ENCODE data around the gene TAF13.

TAF13 gene

DNA sequence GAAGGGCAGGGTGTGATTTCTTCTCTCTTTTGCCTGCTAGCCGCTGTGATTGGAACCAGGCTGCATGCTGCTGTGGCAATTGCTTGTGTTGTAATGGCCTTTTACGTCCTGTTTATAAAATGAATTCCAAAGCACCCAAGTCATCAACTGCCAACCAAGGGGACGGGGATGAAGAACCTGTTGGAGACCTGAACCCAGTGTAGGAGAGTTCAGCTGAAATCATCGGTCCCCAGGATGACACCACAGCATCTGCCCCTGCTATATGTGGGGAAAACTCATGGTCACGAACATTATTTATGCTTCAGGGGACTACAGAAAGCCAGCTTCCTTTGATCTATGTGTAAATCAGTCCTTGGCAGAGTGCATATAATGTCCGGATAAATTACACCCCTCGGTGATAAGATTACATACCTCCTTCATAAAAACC, 18.6 kb upstream of the TAF13 start:
- Histone ChIP-seq H3K36me3 (replicated peaks; ENCODE audit: insufficient read depth, low read length) (no peaks in the 10 kb centered on the region), H2AFZ (ENCODE audit: low read length) (no peak overlapping the region)

DNA sequence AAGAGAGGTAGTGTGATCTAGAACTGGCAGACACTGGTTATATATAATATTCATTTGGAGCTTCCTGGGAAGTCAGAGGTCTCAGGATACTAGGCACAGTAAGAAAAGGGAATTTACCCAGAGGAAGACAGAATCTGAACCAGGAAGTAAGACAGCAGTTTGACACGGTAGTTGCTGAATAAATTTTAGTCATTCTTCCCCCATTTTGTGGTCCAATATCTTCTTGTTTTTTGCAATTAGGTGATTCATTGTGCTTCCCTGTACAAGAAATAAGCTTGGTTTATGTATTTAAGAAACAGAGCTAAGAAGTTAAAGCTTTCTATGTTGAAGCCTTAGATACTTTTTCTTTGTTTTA, 16.0 kb upstream of the TAF13 start:
- Histone ChIP-seq H3K4me1 (ENCODE audit: low read length) (0 out of 2 replicates have a peak, but pooled peaks cover 6% of the 10 kb centered on the region), H3K36me3 (replicated peaks; ENCODE audit: insufficient read depth, low read length) (no peaks in the 10 kb centered on the region), H3K4me3 (ENCODE audit: low read length) (peak overlapping the region; percentile 90), H3K79me2 (ENCODE audit: low read length) (peaks cover 22% of the 10 kb centered on the region), H3K27ac (ENCODE audit: low read length) (peak overlapping the region; percentile 95; the same call in 1 of the 2 replicates), H3K9ac (ENCODE audit: low read length) (peak overlapping the region; percentile 79; the same call in 1 of the 2 replicates), H3F3A (ENCODE audit: insufficient read depth, low read length) (peaks cover 11% of the 10 kb centered on the region), H3K9me3 (replicated peaks; ENCODE audit: insufficient read depth, low read length) (no peaks in the 10 kb centered on the region), H3K27me3 (replicated peaks; ENCODE audit: insufficient read depth, low read length) (no peaks in the 10 kb centered on the region), H2AFZ (ENCODE audit: low read length) (no peak overlapping the region), H4K20me1 (ENCODE audit: insufficient read depth, low read length) (no peaks in the 10 kb centered on the region), H3K9me2 (replicated peaks; ENCODE audit: insufficient read depth, low read length) (no peaks in the 10 kb centered on the region), H3K4me2 (ENCODE audit: low read depth, low read length) (peak overlapping the region; percentile 69)
- DNase-seq, result no peak
- TF ChIP-seq EZH2 (optimal IDR thresholded peaks at IDR 0.05; ENCODE audit: low read depth, low read length), result no peak
- TF ChIP-seq, protein P1, sequence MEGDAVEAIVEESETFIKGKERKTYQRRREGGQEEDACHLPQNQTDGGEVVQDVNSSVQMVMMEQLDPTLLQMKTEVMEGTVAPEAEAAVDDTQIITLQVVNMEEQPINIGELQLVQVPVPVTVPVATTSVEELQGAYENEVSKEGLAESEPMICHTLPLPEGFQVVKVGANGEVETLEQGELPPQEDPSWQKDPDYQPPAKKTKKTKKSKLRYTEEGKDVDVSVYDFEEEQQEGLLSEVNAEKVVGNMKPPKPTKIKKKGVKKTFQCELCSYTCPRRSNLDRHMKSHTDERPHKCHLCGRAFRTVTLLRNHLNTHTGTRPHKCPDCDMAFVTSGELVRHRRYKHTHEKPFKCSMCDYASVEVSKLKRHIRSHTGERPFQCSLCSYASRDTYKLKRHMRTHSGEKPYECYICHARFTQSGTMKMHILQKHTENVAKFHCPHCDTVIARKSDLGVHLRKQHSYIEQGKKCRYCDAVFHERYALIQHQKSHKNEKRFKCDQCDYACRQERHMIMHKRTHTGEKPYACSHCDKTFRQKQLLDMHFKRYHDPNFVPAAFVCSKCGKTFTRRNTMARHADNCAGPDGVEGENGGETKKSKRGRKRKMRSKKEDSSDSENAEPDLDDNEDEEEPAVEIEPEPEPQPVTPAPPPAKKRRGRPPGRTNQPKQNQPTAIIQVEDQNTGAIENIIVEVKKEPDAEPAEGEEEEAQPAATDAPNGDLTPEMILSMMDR (IDR thresholded peaks at IDR 0.05; ENCODE audit: low read length), result no peak
- no peak for TF ChIP-seq EZH2phosphoT487 (IDR thresholded peaks at IDR 0.05; ENCODE audit: low read length)

More for the DNA sequence above, 18.6 kb upstream of the TAF13 start:
- H3K9ac ChIP-seq (ENCODE audit: low read length), result no peak overlapping the region
- H3K4me2 ChIP-seq (ENCODE audit: low read depth, low read length), result no peak overlapping the region
- H3F3A ChIP-seq (ENCODE audit: insufficient read depth, low read length), result peaks cover 10% of the 10 kb centered on the region
- H4K20me1 ChIP-seq (ENCODE audit: insufficient read depth, low read length), result no peaks in the 10 kb centered on the region
- 0 out of 2 replicates have a peak, but pooled peaks cover 6% of the 10 kb centered on the region for H3K4me1 ChIP-seq (ENCODE audit: low read length)
- H3K79me2 ChIP-seq (ENCODE audit: low read length), result peaks cover 22% of the 10 kb centered on the region
- H3K9me3 ChIP-seq (replicated peaks; ENCODE audit: insufficient read depth, low read length), result no peaks in the 10 kb centered on the region
- H3K27ac ChIP-seq (ENCODE audit: low read length), result no peak overlapping the region
- DNase-seq, result no peak
- H3K27me3 ChIP-seq (replicated peaks; ENCODE audit: insufficient read depth, low read length), result no peaks in the 10 kb centered on the region
- H3K4me3 ChIP-seq (ENCODE audit: low read length), result no peak overlapping the region
- H3K9me2 ChIP-seq (replicated peaks; ENCODE audit: insufficient read depth, low read length), result no peaks in the 10 kb centered on the region
- TF ChIP-seq EZH2 (optimal IDR thresholded peaks at IDR 0.05; ENCODE audit: low read depth, low read length) (no peak), EZH2phosphoT487 (IDR thresholded peaks at IDR 0.05; ENCODE audit: low read length) (no peak)
- TF ChIP-seq, protein P1 (IDR thresholded peaks at IDR 0.05; ENCODE audit: low read length), result no peak

DNA sequence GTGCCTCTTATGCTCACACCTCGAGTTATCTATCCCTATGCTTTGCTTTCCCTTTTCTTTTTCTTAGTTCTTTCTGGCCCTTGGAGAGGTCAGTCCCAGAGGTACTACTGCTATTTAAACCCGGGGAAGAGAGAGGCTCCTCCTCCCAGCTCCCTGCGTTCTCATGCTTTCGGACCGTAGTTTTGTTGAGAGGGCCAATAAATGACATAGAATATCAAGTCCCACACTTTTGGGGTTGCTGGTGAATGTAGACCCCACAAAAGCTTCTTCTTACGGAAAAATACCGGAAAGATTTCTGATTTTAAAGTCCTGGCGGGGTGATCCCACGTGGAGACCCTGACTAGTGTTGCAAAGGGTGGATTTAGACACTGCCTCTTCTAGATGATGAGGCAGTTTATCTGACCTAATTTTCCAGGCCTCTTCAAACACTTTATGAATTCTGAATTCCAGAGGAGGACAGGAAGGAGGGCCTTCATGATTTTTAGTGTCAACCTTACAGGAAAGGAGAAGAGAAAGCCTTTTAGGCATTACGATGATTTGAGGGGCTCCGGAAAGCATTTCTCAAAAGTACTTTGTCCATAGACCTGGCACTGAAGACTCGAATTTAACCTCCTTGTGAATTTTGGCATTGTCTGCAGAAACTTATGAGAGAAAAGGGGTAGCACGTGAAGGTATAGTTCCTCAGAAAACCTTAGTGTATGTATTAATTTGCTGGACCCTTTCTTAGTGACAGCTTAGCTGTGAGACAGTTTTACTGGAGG, 15.5 kb upstream of the TAF13 start:
- peaks cover 22% of the 10 kb centered on the region for H3K79me2 ChIP-seq (ENCODE audit: low read length)
- peak overlapping the region; percentile 90 for H3K4me3 ChIP-seq (ENCODE audit: low read length)
- H3K9me3 ChIP-seq (replicated peaks; ENCODE audit: insufficient read depth, low read length), result no peaks in the 10 kb centered on the region
- peak overlapping the region; percentile 79 for H3K9ac ChIP-seq (ENCODE audit: low read length)
- peak overlapping the region; percentile 89; the same call in 1 of the 2 replicates for H2AFZ ChIP-seq (ENCODE audit: low read length)
- no peaks in the 10 kb centered on the region for H3K9me2 ChIP-seq (replicated peaks; ENCODE audit: insufficient read depth, low read length)
- DNase-seq, result peak; percentile 21
- peaks cover 11% of the 10 kb centered on the region for H3F3A ChIP-seq (ENCODE audit: insufficient read depth, low read length)
- no peaks in the 10 kb centered on the region for H3K36me3 ChIP-seq (replicated peaks; ENCODE audit: insufficient read depth, low read length)
- peak overlapping the region; percentile 69 for H3K4me2 ChIP-seq (ENCODE audit: low read depth, low read length)
- peak overlapping the region; percentile 95; the same call in 1 of the 2 replicates for H3K27ac ChIP-seq (ENCODE audit: low read length)
- 0 out of 2 replicates have a peak, but pooled peaks cover 6% of the 10 kb centered on the region for H3K4me1 ChIP-seq (ENCODE audit: low read length)
- TF ChIP-seq, protein P1 (IDR thresholded peaks at IDR 0.05; ENCODE audit: low read length), result no peak
- no peaks in the 10 kb centered on the region for H3K27me3 ChIP-seq (replicated peaks; ENCODE audit: insufficient read depth, low read length)
- no peaks in the 10 kb centered on the region for H4K20me1 ChIP-seq (ENCODE audit: insufficient read depth, low read length)

All from MM.1S (cell line).